Glomerular endothelial cell (primary cell): Measurements from ENCODE around the gene DNAAF3. TPM values are rescaled to one million over a fixed set of nuclear protein-coding genes. Genes with fewer than 3 reads are reported as not detected.
A peak's percentile ranks its signal among the peaks of the same experiment; 100 is the strongest.
"Not testable (repeated sequence)": the region's sequence is repeated elsewhere in the genome, so short reads cannot be mapped to it uniquely, and the experiment has no call there.

Experiments used
- DNase-seq: peaks from one replicate; pipeline ENCODE4 v3.0.0-alpha.2; 2011; ENCODE audit warnings: low read depth, low spot score; ENCODE audit errors: extremely low read depth
- total RNA-seq: library from RNA; depleted of rRNA; stranded (reverse); fragments of >200 nt; gene quantifications from 2 replicates; pipeline ENCODE4 v1.2.3, GENCODE V29; 2015

The DNAAF3 gene
- 1.6 and 1.7 TPM in 2 replicates for total RNA-seq

DNA sequence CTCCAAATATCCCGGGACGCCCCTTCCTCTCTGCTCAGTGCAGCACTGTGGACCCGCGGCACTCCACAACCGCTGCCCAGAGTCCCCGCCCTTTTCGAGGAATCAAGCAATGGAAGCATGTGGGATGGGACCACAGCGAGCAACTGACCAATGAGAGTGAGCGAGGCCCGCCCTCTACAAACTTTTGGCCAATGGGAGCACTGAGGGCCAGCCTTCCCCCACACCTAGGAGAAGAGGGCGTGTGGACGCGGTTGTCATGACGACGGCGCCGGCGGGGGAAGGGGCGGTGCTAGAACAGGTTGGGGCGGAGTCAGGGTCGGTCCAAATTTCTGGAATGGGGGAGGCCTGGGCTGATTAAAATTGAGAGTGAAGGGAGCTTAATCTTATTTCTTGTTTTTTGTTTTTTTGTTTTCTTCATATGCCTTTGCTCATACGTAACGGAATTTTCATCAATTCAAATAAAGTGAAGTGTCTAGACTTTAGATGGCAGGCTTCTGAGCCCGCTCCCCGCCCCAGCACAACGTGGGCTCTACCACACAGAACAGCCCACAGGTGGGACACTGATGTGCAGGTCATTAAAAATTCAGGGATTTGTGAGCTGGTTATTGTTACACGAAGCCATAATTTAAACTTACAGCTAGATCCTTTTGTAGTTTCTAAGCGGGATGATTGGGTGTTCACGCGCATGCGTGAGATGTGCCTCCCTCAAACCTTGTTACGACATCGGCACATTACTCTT lies at the start of gene DNAAF3:
DNAAF3 (minus strand) TSS at position 84 of the 739 bp plus-strand sequence. CDS start 200 bp downstream, outside the sequence.
- DNase-seq: peak; percentile 85

- no peak for DNase-seq
Observed at GRCh38 chr19:55213547-55213946, 47.1 kb upstream of the DNAAF3 start.

DNA sequence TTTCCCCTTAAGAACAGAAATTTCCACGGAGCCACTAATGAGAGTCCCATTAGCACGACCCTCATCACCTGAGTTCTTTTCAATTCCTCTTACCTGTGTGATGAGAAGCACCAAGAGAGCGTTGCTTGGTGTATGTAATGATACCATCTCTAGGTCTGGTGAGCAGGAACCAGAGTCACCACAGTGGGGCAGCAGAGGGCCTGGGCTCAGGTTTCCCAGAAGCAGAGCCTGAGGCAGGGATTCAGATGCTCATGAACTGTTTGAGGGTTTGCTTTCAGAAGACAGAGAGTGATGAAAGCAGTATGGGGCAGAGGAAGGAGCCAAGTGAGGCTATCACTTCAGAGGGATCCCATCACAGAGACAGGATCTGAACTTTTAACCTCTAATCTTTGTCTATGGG lies 46.0 kb upstream of the DNAAF3 start:
- no peak for DNase-seq

- peak; percentile 55 for DNase-seq
Observed at GRCh38 chr19:55209693-55210472, 43.5 kb upstream of the DNAAF3 start.

GRCh38 chr19:55208880-55209692 lies 42.7 kb upstream of the DNAAF3 start, which contains the start of gene PTPRH:
TSS of gene PTPRH (minus strand) at chr19:55209501. CDS start at chr19:55209433, 68 bp downstream.
- DNase-seq: no peak

GRCh38 chr19:55206664-55207500 lies 40.5 kb upstream of the DNAAF3 start:
- no peak for DNase-seq

DNA sequence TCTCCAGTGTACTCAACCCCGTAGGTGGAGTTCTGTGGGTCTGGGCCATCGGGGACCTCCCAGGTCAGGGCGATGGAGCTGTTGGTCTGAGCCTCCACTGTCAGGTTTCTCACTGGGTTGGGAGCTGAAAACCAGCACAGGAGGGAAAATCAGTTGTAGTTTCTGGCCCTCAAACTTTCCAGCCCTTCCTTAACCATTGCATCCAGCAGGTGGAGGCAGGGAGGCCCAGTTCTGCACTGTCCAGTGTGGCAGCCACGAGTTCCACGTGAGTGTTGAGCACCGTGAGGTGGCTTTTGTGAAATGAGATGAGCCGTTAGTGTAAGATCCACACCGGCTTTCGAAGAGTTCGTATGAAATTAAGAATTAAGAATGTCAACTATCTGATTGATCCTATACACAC lies 35.8 kb upstream of the DNAAF3 start:
- DNase-seq: not testable (repeated sequence)

DNA sequence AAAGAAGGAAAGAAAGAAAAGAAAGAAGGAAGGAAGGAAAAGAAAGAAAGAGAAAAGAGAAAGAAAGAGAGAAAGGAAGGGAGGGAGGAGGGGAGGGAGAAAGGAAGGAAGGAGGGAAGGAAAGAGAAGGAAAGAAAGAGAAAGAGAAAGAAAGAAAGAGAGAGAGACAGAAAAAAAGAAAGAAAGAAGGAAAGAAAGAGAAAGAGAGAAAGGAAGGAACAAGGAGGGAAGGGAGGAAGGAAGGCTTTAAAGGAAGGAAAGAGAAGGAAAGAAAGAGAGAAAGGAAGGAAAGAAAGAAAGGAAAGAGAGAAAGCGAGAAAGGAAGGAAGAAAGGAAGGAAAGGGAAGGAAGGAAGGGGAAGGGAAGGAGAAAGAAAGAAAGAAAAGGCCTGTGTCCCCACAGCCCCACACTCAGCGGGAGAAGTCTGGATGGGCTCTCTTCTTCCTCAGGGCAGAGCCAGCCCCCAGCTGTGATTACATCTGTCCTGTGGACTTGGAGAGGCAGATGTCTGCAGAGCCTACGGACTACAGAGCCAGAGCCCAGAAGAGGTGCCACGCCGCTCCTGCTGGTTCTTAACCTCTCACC lies 33.3 kb upstream of the DNAAF3 start:
- no peak for DNase-seq

DNA sequence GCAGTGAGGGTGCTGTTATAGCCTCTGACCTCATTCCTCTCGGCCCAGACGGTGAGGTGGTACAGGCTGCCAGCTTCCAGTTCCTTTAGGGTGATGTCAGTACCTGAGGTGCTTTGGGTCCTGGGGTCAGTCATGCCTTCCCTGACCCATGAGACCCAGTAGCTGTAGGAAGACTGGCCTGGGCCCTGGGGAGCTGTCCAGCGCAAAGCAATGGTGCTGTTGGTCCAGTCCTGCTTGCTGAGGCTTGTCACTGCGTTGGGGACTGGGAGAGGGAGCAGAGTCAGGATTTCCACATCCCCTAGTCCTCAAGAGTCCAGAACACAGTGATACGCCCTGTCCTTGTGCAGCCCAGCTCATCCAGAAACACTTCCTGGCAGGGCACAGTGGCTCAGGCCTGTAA lies 32.2 kb upstream of the DNAAF3 start:
- no peak for DNase-seq

DNA sequence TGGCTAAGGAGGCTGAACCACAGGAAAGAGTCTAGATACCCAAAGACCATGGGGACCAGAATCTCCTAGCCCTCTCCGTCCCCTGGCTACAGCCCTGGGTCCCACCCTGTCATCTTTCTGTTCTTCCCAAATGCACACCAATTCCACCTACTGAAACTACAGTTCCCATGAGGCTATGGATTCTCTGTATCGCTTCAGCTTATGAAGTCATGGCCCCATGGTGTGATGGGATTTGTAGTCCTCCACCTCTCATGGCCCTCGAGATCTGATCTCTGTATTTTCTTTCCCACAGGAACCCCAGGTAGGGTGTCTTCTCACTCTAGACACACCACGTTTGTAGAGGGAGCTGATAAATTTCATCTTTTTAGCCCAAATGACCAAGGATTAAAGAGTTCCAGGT lies 31.1 kb upstream of the DNAAF3 start:
- no peak for DNase-seq

DNA sequence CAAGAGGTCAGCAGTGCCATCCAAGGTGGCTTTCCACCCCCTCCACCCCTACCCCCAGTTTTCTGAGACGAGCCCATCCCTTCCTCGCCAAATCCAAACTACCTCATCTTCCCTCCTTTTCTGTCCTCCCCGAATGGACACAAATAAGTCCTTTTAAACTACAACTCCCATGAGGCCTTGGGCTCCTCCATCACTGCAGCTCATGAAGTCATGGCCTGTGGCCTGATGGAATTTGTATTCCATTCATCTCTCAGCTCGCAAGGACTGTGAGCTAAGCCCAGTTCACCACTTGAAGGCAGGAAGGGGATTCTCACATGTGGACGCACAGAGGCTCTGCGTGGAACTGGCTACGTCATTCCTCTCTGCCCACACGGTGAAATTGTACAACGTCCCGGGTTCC lies 30.4 kb upstream of the DNAAF3 start:
- DNase-seq: no peak

DNA sequence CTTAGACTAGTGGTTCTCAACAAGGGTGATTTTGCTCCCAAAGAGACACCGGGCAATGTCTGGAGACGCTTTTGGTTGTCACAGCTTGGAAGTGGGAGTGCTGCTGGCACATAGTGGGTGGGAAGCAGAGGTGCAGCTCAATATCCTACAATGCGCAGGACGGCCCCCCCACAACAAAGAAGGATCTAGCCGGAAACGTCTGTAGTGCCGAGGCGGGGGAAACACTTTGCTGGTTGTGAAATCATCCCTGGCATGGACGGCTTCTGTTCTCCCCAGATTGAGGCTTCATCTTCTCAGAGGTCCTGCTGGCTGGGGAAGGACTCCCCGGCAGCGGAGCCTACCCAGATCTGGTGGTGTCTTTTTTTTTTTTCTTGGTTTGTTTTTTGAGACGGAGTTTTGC lies 27.1 kb upstream of the DNAAF3 start:
- no peak for DNase-seq

DNA sequence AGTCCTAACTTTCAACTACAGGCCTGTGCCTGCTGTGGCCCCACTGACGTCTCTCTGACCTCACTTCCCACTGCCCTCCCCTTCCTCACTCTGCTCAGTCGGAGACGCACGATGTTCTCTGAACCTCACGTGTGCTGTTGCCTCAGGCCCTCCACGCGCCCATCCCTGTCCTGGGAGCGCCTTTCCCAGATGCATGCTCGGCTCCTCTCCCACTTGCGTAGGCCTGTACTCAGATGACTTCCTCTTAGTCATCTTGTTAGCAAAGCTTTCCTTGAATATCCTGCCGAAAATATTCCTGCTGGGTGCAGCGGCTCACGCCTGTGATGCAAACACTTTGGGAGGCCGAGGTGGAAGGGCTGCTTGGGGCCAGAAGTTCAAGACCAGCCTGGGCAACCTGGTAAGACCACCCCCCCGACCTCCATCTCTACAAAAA lies 23.0 kb upstream of the DNAAF3 start:
- peak; percentile 81 for DNase-seq

GRCh38 chr19:55188625-55189024 lies 22.2 kb upstream of the DNAAF3 start:
- DNase-seq: no peak

GRCh38 chr19:55186080-55186479 lies 19.7 kb upstream of the DNAAF3 start:
- no peak for DNase-seq

DNA sequence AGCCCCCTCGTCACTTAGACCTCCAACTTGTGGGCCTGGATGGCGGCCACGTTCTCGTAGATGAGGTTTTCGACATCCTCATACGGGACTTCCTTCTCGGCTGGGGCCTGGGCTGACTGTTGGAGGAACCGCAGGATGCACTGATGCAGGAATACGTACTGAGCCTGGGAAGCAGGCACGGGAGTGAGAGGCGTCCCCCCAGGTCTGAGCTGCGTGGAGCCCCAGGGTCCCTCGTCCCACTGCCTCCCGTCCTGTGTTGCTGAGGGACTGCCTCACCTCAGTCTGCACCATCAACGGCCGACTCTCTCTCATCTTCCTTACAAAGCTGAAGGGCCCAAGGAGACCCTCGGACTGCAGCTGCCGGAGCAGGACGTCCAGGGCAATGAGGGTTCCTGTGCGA lies 15.3 kb upstream of the DNAAF3 start:
- no peak for DNase-seq

DNA sequence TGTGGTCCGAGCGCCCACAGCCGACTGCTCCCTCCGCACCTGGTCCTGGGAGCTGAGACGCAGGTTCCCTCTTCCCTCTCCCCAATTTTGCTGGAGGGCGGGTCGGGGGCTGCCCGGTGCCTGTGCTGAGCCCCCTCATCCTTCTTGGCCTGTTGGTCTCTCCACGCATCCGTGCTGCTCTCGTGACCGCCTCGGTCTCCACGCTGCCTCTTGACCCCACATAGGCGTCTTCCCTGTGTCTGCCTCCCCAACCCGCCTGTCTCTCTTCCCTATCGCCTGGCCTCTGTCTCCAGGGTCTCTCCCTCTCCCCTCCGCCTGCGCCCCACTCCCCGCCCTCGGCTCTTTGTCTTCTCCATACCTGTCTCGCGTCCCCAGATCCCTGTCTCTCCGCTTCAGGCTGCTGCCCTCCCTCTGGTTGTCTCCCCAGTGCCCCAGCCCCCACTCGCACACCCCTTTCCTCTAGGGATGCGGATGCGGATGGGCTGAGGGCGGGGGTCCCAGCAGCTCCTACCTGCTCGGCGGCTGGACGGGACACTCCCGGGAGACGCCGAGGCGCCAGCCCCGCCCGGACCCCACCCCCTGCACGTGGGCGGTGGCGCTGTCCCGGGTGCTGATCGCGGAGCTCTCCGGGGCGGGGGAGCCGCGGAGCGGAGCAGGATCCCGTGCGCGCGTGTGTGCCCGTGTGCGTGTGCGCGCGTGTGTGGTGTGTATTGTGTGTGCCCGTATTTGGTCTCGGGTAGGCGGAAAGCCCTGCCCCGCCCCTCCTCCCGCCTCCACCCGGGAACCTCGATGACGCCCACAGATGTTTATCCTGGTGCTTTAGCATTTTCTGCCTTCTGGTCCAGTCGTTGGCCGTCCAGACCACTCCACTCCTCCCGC lies 13.4 kb upstream of the DNAAF3 start, which contains the start of gene SYT5:
SYT5 (minus strand) TSS at position 684 of the 879 bp plus-strand sequence. CDS start 1,248 bp downstream, outside the sequence.
- no peak for DNase-seq

GRCh38 chr19:55178781-55179599 lies 12.6 kb upstream of the DNAAF3 start:
- DNase-seq: no peak
